Measurements from ENCODE around the gene KRTAP10-6.

Gene KRTAP10-6

DNA sequence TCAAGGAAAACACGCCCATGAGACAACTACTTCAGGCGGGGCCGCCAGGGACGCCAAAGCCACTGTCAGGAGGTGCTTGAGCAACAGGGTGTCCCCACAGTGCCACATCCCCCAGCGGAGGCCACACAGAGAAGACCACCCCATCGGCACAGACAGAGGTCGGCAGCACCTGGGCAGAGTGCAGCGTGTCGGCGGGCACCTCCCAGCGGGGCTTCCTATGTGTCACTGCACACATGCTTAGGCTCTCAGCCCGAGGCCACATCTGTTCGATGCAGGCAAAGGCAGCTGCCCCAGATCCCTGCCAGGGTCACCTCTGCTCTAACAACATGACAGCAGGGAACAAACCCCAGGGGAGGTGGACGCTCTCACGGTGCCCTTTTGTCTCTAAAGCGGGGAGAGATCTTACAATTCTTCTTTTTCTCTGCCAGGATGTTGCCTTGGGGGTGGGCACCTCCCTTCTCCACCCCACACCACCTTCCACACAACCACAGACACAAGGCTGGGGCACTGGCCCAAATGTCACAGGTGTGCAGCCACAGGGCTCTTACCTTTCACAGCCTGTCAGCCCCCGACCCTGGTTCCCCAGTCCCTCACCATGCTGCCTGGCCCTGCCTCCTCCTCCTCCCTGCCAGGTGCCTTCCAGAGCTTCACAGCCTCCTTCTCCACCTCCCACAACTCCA is 23.7 kb upstream of the KRTAP10-6 start:
- TF ChIP-seq CTCF (IDR thresholded peaks at IDR 0.05; ENCODE audit: low read depth, low read length): no peak
- no peak overlapping the region for H3K4me3 ChIP-seq (replicated peaks in 1 of 2; ENCODE audit: low read depth in 2 of 2, low read length in 2 of 2)
- DNase-seq (ENCODE audit: low read depth in 2 of 2): no peak

GRCh38 chr21:44615466-44615865 is 23.2 kb upstream of the KRTAP10-6 start:
- TF ChIP-seq CTCF (IDR thresholded peaks at IDR 0.05; ENCODE audit: low read depth, low read length): no peak
- no peak overlapping the region for H3K4me3 ChIP-seq (replicated peaks in 1 of 2; ENCODE audit: low read depth in 2 of 2, low read length in 2 of 2)
- no peak for DNase-seq (ENCODE audit: low read depth in 2 of 2)

- DNase-seq (ENCODE audit: low read depth in 2 of 2): no peak
- no peak for TF ChIP-seq CTCF (IDR thresholded peaks at IDR 0.05; ENCODE audit: low read depth, low read length)
- H3K4me3 ChIP-seq (replicated peaks in 1 of 2; ENCODE audit: low read depth in 2 of 2, low read length in 2 of 2): no peak overlapping the region
These were observed 22.7 kb upstream of the KRTAP10-6 start for GRCh38 chr21:44614961-44615391.

DNA sequence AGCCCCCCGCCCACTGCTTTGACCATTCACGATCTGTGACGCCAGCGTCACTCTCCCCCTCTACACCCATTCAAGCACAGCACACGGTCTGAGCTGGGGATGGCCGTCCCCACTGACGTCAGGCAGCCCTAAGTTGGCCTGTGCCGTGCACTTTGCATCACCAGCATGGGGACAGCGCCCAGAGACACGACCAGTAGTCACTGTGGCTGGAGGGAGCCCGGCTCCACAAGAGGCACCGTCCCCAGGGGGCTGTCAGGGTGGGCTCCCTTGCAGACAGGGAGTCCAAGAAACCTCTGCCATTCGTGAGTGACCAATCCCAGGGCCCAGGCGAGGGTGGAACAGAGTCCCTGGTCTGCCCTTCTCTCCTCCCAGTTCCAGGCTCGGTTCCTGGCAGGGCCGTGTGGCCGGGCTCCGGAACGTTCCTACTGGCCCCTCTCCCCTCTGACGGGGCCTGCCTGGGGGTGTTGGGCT is 21.9 kb upstream of the KRTAP10-6 start:
- no peak for TF ChIP-seq CTCF (IDR thresholded peaks at IDR 0.05; ENCODE audit: low read depth, low read length)
- DNase-seq (ENCODE audit: low read depth in 2 of 2): no peak
- no peak overlapping the region for H3K4me3 ChIP-seq (replicated peaks in 1 of 2; ENCODE audit: low read depth in 2 of 2, low read length in 2 of 2)

DNA sequence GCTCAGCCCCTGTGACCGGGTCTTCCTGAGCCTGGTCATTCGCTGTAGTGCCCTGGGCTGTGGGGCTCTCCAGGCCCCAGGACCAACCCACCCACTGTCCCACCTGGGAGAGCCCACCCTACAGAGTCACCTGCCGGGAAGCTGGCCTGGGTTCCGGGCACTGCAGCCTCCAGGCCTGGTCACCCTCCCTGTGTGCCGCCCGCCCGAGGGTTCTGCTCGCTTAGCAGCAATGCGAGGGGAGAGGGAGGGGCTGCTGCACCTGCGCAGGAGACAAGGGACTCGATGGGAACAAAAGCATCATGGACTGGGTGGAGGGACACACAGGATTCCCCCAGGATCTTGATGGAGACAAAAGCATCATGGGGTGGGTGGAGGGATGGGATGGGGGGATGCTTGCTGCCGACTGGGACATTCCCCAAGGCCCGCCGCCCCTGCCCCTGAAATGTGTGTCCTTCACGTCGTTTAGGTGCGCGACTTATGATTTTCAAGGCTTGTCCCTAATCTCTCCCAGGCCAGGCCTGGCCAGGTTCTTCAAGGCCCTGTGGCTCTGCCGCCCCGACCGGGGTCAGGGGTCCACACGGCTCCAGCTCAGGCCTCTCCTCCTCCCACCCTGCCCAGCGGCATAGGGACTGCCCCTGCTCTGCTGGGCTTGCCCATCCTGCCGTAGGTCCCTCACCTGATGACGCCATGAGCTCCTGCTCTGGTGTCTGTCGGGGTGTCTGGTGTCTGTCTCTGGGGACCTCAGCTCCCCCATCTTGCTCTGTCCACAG is 21.3 kb upstream of the KRTAP10-6 start:
- no peak for TF ChIP-seq CTCF (IDR thresholded peaks at IDR 0.05; ENCODE audit: low read depth, low read length)
- H3K4me3 ChIP-seq (replicated peaks in 1 of 2; ENCODE audit: low read depth in 2 of 2, low read length in 2 of 2): no peak overlapping the region
- no peak for DNase-seq (ENCODE audit: low read depth in 2 of 2)

- no peak for TF ChIP-seq CTCF (IDR thresholded peaks at IDR 0.05; ENCODE audit: low read depth, low read length)
These were observed 20.4 kb upstream of the KRTAP10-6 start for GRCh38 chr21:44612669-44613229.

More at GRCh38 chr21:44612669-44613229, 20.4 kb upstream of the KRTAP10-6 start:
- no peak for DNase-seq (ENCODE audit: low read depth in 2 of 2)
- no peak overlapping the region for H3K4me3 ChIP-seq (replicated peaks in 1 of 2; ENCODE audit: low read depth in 2 of 2, low read length in 2 of 2)

Measured in cardiac fibroblast (primary cell).